ENCODE data around the gene CYRIA.

Gene CYRIA

DNA sequence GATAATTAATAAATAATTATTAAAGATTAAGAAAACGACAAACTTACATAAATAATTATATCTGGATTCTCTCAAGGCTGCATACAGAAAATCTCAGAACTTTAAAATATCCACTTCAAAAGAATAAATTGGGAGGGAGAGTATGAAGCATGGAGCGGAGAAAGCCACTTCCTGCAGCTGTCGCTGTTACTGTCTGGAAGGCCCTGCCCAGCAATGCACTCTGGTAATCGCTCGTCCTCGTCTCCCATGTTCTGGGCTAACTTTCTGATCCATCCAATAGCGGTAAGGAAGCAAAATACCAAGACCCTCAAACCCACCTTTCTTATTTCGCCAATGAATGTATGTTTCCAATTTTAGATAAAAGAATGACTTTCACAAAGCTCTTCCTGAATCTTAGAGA lies 26.7 kb downstream of the CYRIA start:
- Histone ChIP-seq H3K9me3 (ENCODE audit: control insufficient read depth, insufficient read depth, low read length) (peaks cover 2% of the 10 kb centered on the region; the same call in 1 of the 2 replicates), H3K9ac (ENCODE audit: low read depth, low read length) (no peak overlapping the region), H3K36me3 (ENCODE audit: insufficient read depth, low read length) (no peaks in the 10 kb centered on the region), H3K4me1 (ENCODE audit: insufficient read depth, low read length) (peaks cover 8% of the 10 kb centered on the region)

- no peaks in the 10 kb centered on the region for H3K36me3 ChIP-seq (ENCODE audit: insufficient read depth, low read length)
- peaks cover 2% of the 10 kb centered on the region; the same call in 1 of the 2 replicates for H3K9me3 ChIP-seq (ENCODE audit: control insufficient read depth, insufficient read depth, low read length)
- H3K9ac ChIP-seq (ENCODE audit: low read depth, low read length), result no peak overlapping the region
- peaks cover 10% of the 10 kb centered on the region for H3K4me1 ChIP-seq (ENCODE audit: insufficient read depth, low read length)
Observed at GRCh38 chr2:16637304-16637703, 28.3 kb downstream of the CYRIA start.

- no peaks in the 10 kb centered on the region for H3K36me3 ChIP-seq (ENCODE audit: insufficient read depth, low read length)
- no peak overlapping the region for H3K9ac ChIP-seq (ENCODE audit: low read depth, low read length)
- H3K4me1 ChIP-seq (ENCODE audit: insufficient read depth, low read length), result peaks cover 10% of the 10 kb centered on the region
- peaks cover 2% of the 10 kb centered on the region; the same call in 1 of the 2 replicates for H3K9me3 ChIP-seq (ENCODE audit: control insufficient read depth, insufficient read depth, low read length)
Observed at GRCh38 chr2:16635791-16636699, 29.6 kb downstream of the CYRIA start.

DNA sequence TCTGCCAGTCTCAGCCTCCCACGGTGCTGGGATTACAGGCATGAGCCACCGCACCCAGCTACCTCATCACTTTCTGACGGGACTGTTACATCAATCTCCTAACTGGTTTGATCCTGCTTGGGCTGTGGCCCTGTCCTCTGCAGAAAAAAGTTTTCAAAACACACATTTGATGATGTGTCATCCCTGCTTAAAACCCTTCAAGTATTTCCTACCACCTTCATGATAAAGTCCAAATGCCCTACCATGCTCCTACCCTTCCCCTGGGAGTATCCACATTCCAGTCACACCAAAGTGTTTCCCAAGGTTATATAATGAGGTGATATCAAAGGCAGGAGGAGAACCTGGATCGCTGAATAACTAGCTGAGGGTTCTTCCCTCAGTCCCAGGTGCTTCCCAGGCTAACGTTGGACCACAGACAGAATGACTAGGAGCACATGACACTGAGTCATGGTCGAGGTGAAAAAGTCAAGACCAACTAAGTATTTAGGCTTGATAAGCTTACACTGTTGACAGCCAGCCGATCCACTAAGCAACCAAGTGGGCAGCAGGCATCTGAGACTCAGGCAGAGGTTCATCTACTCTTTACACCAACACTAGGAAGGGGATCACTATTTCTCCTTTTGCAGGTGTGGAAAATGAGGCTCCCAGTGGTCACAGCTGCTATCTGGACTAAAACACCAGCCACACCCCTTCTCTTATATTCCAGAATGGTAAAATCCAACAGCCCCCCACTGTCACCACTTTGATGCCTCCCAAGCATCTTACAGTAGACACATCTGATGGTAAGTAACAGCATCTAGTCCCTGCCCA lies 31.8 kb downstream of the CYRIA start:
- no peak overlapping the region for H3K9ac ChIP-seq (ENCODE audit: low read depth, low read length)
- peaks cover 7% of the 10 kb centered on the region; the same call in 1 of the 2 replicates for H3K4me1 ChIP-seq (ENCODE audit: insufficient read depth, low read length)
- no peaks in the 10 kb centered on the region for H3K36me3 ChIP-seq (ENCODE audit: insufficient read depth, low read length)
- H3K9me3 ChIP-seq (ENCODE audit: control insufficient read depth, insufficient read depth, low read length), result peaks cover 2% of the 10 kb centered on the region; the same call in 1 of the 2 replicates

DNA sequence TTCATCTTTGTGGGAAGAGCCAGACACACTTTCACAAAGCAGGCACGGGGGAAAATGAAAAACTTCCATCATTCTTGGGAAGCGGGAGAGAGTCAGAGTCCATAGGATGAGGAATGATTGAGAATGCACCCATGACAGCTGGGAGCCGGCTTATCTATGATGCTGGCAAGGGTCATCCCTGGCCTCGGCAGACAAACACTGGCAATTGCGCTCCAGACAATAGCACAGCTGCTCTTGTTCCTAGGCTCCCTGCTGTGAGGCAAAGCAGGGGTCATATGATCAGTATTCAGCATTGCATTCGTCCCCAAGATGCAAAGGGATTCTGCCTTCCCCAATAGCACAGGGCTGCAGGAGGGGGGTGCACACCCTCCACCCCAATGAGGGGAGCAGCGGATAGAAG lies 33.0 kb downstream of the CYRIA start:
- Histone ChIP-seq H3K9me3 (ENCODE audit: control insufficient read depth, insufficient read depth, low read length) (peaks cover 2% of the 10 kb centered on the region; the same call in 1 of the 2 replicates), H3K4me1 (ENCODE audit: insufficient read depth, low read length) (peaks cover 7% of the 10 kb centered on the region; the same call in 1 of the 2 replicates), H3K36me3 (ENCODE audit: insufficient read depth, low read length) (no peaks in the 10 kb centered on the region), H3K9ac (ENCODE audit: low read depth, low read length) (no peak overlapping the region)

DNA sequence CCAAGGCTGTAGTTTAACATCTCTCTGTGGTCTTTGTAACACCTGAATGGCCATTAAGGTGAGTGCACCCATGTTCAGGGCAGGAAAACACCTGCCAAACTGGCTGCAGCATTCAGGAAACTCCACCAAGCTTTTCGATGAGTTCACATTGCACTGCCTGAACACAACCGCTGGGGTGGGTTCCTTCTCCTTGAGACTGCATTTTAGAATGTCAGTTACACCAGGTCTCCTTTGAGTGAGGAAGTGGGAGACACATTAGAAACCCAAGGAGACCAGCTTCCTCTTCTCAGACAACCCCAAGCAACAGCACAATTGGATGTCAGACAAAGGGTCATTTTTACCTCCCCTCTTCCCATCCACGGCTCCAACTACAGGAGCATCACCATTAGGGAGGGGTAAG lies 35.2 kb downstream of the CYRIA start:
- Histone ChIP-seq H3K36me3 (ENCODE audit: insufficient read depth, low read length) (no peaks in the 10 kb centered on the region), H3K9ac (ENCODE audit: low read depth, low read length) (no peak overlapping the region), H3K4me1 (ENCODE audit: insufficient read depth, low read length) (peaks cover 12% of the 10 kb centered on the region), H3K9me3 (ENCODE audit: control insufficient read depth, insufficient read depth, low read length) (no peaks in the 10 kb centered on the region; the same call in 1 of the 2 replicates)

GRCh38 chr2:16629770-16630169 lies 35.9 kb downstream of the CYRIA start:
- Histone ChIP-seq H3K4me1 (ENCODE audit: insufficient read depth, low read length) (peaks cover 19% of the 10 kb centered on the region), H3K9ac (ENCODE audit: low read depth, low read length) (no peak overlapping the region)

DNA sequence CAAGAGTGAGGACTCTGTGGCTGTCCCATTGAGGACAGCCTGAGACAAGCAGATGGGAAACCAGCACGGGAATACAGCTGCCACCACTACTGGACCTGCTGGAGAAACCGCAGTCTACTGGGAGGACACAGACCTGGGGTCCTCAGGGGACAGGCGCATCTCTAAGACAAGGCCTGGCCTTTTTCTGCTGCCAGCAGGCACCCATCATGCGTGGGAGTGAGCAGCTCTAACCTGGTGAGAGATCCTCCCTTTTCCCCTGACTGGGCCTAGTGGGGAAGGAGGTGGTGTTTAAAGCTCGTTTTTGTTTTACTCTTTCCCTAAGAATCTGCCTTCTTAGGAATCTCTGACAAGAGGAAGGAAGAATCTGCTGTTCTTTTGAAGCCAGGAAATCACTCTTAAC lies 36.6 kb downstream of the CYRIA start:
- no peak overlapping the region for H3K9ac ChIP-seq (ENCODE audit: low read depth, low read length)
- peaks cover 19% of the 10 kb centered on the region for H3K4me1 ChIP-seq (ENCODE audit: insufficient read depth, low read length)
- no peaks in the 10 kb centered on the region for H3K36me3 ChIP-seq (ENCODE audit: insufficient read depth, low read length)
- H3K9me3 ChIP-seq (ENCODE audit: control insufficient read depth, insufficient read depth, low read length), result no peaks in the 10 kb centered on the region; the same call in 1 of the 2 replicates

More at GRCh38 chr2:16629770-16630169, 35.9 kb downstream of the CYRIA start:
- Histone ChIP-seq H3K36me3 (ENCODE audit: insufficient read depth, low read length) (no peaks in the 10 kb centered on the region), H3K9me3 (ENCODE audit: control insufficient read depth, insufficient read depth, low read length) (no peaks in the 10 kb centered on the region; the same call in 1 of the 2 replicates)

GRCh38 chr2:16628314-16628713 lies 37.3 kb downstream of the CYRIA start:
- no peaks in the 10 kb centered on the region for H3K9me3 ChIP-seq (ENCODE audit: control insufficient read depth, insufficient read depth, low read length)
- no peaks in the 10 kb centered on the region for H3K36me3 ChIP-seq (ENCODE audit: insufficient read depth, low read length)
- H3K4me1 ChIP-seq (ENCODE audit: insufficient read depth, low read length), result peaks cover 19% of the 10 kb centered on the region
- H3K9ac ChIP-seq (ENCODE audit: low read depth, low read length), result no peak overlapping the region

DNA sequence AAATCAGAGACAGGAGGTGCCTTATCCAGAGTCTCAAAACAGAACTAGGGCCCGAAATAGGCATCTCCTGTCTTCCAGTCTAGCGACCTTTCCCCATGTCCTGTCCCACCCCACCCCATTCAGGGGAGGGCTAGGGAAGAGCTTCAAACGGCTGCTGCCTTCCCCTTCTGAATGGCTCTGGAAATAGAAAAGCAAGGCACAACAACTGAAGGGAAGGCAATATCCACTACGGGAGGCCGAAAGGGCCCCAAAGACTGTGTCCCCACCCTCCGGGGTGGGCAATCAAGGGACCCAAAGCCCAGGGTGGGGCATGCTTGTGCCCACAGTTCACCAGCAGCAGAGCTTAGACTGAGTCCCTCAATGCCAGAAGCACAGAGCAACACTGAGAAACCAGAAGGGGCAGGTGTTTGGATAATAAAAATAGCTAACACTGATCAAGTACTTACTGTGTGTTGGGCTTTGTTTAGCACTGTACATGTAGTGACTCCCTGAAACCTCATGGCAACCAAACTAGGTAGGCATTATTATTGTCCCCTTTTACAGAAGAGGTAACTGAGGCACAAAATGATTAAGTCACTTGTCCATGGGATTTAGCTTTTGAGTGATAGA lies 38.5 kb downstream of the CYRIA start:
- Histone ChIP-seq H3K4me1 (ENCODE audit: insufficient read depth, low read length) (peaks cover 17% of the 10 kb centered on the region), H3K9ac (ENCODE audit: low read depth, low read length) (no peak overlapping the region), H3K9me3 (ENCODE audit: control insufficient read depth, insufficient read depth, low read length) (no peaks in the 10 kb centered on the region)

DNA sequence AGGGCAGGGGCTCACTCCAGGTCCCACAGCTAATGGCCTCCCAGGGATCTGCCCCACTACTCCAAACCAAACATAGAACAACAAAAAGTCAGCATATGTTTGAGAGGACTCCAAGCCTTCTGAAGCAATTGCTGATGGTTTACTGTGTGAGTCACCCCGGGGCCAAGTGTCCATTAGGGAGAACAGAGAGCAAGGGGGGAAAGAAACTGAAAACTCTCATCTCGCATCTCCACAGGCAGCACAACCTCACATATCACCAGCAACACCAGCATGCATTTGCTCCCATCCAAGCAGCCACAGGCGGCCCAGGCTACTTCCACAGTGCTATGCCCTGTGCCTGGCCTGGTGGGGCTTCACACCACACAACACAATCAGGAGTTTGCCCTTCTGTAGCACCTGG lies 39.1 kb downstream of the CYRIA start:
- Histone ChIP-seq H3K36me3 (ENCODE audit: insufficient read depth, low read length) (no peaks in the 10 kb centered on the region), H3K9ac (ENCODE audit: low read depth, low read length) (no peak overlapping the region), H3K9me3 (ENCODE audit: control insufficient read depth, insufficient read depth, low read length) (no peaks in the 10 kb centered on the region), H3K4me1 (ENCODE audit: insufficient read depth, low read length) (peaks cover 17% of the 10 kb centered on the region)

More for the DNA sequence above, 38.5 kb downstream of the CYRIA start:
- H3K36me3 ChIP-seq (ENCODE audit: insufficient read depth, low read length), result no peaks in the 10 kb centered on the region

- H3K36me3 ChIP-seq (ENCODE audit: insufficient read depth, low read length), result no peaks in the 10 kb centered on the region
- H3K9me3 ChIP-seq (ENCODE audit: control insufficient read depth, insufficient read depth, low read length), result no peaks in the 10 kb centered on the region
- no peak overlapping the region for H3K9ac ChIP-seq (ENCODE audit: low read depth, low read length)
- peaks cover 17% of the 10 kb centered on the region for H3K4me1 ChIP-seq (ENCODE audit: insufficient read depth, low read length)
Observed at GRCh38 chr2:16625759-16626158, 39.9 kb downstream of the CYRIA start.

DNA sequence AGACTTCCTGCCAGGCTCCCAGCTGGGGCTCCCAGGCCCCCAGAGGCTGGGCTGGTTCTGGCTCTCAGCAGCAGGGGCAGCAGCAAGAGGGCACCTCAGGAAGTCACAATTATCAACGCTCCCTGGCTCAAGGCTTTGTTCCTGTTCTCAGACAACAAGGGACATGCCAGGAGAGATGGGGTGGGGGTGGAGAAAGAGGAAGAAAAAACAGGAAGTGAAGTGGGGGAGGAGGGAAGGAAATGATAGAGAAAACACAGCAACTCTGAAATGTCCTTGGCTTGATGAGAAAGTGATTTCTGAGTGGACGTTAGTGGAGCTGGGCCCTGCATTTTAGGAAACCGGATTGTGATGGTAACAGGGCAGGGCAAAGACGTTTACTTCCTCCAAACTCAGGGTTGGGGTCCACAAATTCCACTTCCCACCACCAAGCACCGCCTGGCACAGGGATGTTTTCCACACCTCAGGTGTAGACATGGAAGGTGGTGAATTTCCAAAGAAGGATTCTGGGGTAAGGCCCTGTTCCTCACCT lies 40.4 kb downstream of the CYRIA start:
- Histone ChIP-seq H3K36me3 (ENCODE audit: insufficient read depth, low read length) (no peaks in the 10 kb centered on the region), H3K4me1 (ENCODE audit: insufficient read depth, low read length) (peaks cover 17% of the 10 kb centered on the region), H3K9ac (ENCODE audit: low read depth, low read length) (no peak overlapping the region), H3K9me3 (ENCODE audit: control insufficient read depth, insufficient read depth, low read length) (no peaks in the 10 kb centered on the region)

GRCh38 chr2:16624436-16624780 lies 41.2 kb downstream of the CYRIA start:
- H3K4me1 ChIP-seq (ENCODE audit: insufficient read depth, low read length), result peaks cover 17% of the 10 kb centered on the region
- H3K9me3 ChIP-seq (ENCODE audit: control insufficient read depth, insufficient read depth, low read length), result no peaks in the 10 kb centered on the region
- no peak overlapping the region for H3K9ac ChIP-seq (ENCODE audit: low read depth, low read length)
- H3K36me3 ChIP-seq (ENCODE audit: insufficient read depth, low read length), result no peaks in the 10 kb centered on the region
